B cell (primary cell): ENCODE results near the gene GCHFR.

ENCODE experiments used
- EZH2 ChIP-seq: IDR thresholded peaks from 2 replicates; pipeline ENCODE4 v1.6.1; 2012; ENCODE audit warnings: borderline replicate concordance, low read depth, mild to moderate bottlenecking, moderate library complexity, low read length; ENCODE audit not compliant: insufficient read depth, poor library complexity, severe bottlenecking
- TF ChIP-seq, protein P1 (sequence below): fragments of 200-600 bp; IDR thresholded peaks from one replicate; pipeline ENCODE4 v1.8.0; 2022; ENCODE audit warnings: antibody characterized with exemption, mild to moderate bottlenecking

DNA sequence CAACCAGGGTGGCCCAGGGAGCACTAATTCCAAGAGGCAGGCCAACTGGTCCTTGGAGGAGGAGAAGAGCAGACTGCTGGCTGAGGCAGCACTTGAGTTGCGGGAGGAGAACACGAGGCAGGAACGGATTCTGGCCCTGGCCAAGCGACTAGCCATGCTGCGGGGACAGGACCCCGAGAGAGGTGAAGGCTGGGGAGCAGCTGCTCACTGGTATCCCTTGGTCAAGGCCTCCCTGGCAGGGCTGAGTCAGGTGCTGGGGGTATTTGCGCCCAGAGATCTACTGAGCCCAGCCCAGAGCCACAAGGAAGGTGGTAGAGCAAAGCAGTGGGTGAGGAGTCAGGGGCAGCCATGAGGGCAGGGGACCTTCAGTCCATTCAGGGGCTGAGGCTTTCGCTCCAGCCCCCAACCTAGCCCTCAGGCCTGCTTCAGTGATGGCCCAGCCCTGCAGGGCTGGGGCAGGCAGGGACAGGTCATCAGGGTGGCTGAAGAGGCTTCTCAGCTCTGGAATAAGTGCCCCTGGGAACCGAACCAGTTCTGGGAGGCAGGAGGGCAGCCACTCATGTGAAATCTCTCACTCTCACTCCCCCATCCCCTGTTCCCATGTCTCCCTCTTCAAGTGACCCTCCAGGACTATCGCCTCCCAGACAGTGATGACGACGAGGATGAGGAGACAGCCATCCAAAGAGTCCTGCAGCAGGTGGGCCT lies 49.0 kb downstream of the GCHFR start:
- TF ChIP-seq, protein P1, sequence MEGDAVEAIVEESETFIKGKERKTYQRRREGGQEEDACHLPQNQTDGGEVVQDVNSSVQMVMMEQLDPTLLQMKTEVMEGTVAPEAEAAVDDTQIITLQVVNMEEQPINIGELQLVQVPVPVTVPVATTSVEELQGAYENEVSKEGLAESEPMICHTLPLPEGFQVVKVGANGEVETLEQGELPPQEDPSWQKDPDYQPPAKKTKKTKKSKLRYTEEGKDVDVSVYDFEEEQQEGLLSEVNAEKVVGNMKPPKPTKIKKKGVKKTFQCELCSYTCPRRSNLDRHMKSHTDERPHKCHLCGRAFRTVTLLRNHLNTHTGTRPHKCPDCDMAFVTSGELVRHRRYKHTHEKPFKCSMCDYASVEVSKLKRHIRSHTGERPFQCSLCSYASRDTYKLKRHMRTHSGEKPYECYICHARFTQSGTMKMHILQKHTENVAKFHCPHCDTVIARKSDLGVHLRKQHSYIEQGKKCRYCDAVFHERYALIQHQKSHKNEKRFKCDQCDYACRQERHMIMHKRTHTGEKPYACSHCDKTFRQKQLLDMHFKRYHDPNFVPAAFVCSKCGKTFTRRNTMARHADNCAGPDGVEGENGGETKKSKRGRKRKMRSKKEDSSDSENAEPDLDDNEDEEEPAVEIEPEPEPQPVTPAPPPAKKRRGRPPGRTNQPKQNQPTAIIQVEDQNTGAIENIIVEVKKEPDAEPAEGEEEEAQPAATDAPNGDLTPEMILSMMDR: no peak
- no peak for TF ChIP-seq EZH2
